Activated CD8-positive, alpha-beta memory T cell treated with anti-CD3 and anti-CD28 coated beads for 24 hours (primary cell): ENCODE data around the gene MAPKBP1.
"Not testable (repeated sequence)": the region's sequence is repeated elsewhere in the genome, so short reads cannot be mapped to it uniquely, and the experiment has no call there.

ENCODE experiments used
- DNase-seq: peaks from one replicate; pipeline ENCODE4 v3.0.0-alpha.2; 2020

MAPKBP1 gene

GRCh38 chr15:41827290-41827879 lies 53.1 kb downstream of the MAPKBP1 start:
- no peak for DNase-seq

- DNase-seq, result peak; percentile 99
Observed at GRCh38 chr15:41827880-41828806, 53.9 kb downstream of the MAPKBP1 start, which contains the start of gene JMJD7. TSS of gene JMJD7 (plus strand) at chr15:41828092. CDS start at chr15:41828125, 33 bp downstream.

- DNase-seq, result no peak
Observed at GRCh38 chr15:41828807-41829141, 54.5 kb downstream of the MAPKBP1 start.

GRCh38 chr15:41829959-41830646 lies 55.8 kb downstream of the MAPKBP1 start:
- DNase-seq, result no peak

- DNase-seq, result not testable (repeated sequence)
Observed at GRCh38 chr15:41831291-41831690, 57.0 kb downstream of the MAPKBP1 start.

GRCh38 chr15:41832208-41832607 lies 57.9 kb downstream of the MAPKBP1 start:
- no peak for DNase-seq

GRCh38 chr15:41832875-41833274 lies 58.6 kb downstream of the MAPKBP1 start:
- no peak for DNase-seq

GRCh38 chr15:41834096-41834495 lies 59.8 kb downstream of the MAPKBP1 start:
- DNase-seq, result no peak

- no peak for DNase-seq
Observed at GRCh38 chr15:41836073-41836472, 61.8 kb downstream of the MAPKBP1 start.

GRCh38 chr15:41836713-41837454 lies 62.6 kb downstream of the MAPKBP1 start:
- DNase-seq, result no peak

GRCh38 chr15:41838400-41838897 lies 64.2 kb downstream of the MAPKBP1 start, which contains the start of gene PLA2G4B:
TSS of gene PLA2G4B (plus strand) at chr15:41838847. CDS start at chr15:41838914, 67 bp downstream.
- DNase-seq, result no peak

GRCh38 chr15:41839781-41840491 lies 65.7 kb downstream of the MAPKBP1 start:
- no peak for DNase-seq

GRCh38 chr15:41840673-41841072 lies 66.4 kb downstream of the MAPKBP1 start:
- no peak for DNase-seq

GRCh38 chr15:41841131-41841530 lies 66.8 kb downstream of the MAPKBP1 start:
- DNase-seq, result no peak

GRCh38 chr15:41842229-41842628 lies 67.9 kb downstream of the MAPKBP1 start:
- DNase-seq, result no peak

GRCh38 chr15:41843571-41843970 lies 69.3 kb downstream of the MAPKBP1 start:
- no peak for DNase-seq

- no peak for DNase-seq
Observed at GRCh38 chr15:41844814-41845213, 70.5 kb downstream of the MAPKBP1 start.

GRCh38 chr15:41847206-41847605 lies 72.9 kb downstream of the MAPKBP1 start:
- DNase-seq, result no peak

GRCh38 chr15:41847981-41848380 lies 73.7 kb downstream of the MAPKBP1 start:
- no peak for DNase-seq

- DNase-seq, result no peak
Observed at GRCh38 chr15:41848631-41849030, 74.3 kb downstream of the MAPKBP1 start.

- no peak for DNase-seq
Observed at GRCh38 chr15:41849204-41849603, 74.9 kb downstream of the MAPKBP1 start.

- DNase-seq, result no peak
Observed at GRCh38 chr15:41849861-41850260, 75.6 kb downstream of the MAPKBP1 start.
